ENCODE data around the gene SMCO2.

DNA sequence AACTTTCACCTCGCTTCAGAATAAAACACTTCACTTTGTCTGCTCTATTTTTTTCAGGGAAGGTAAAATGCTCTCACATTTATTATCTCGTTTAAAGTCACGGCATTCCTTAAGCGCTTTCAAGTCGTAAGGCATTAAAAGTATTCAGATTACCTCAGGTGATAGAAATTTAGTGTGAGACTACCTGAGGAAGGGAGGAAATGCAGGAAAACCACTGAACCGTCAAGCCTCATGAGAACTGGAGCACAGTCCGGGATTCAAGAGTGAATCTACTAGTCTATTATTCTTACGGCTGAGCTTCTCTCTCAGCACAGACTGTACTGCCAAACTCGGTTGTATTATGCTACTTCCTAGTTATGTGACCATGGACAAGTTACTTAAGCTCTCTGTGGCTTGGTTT is 69.1 kb downstream of the SMCO2 start:
- TF ChIP-seq ZFX (IDR thresholded peaks at IDR 0.05), result no peak
- TF ChIP-seq, protein P1, sequence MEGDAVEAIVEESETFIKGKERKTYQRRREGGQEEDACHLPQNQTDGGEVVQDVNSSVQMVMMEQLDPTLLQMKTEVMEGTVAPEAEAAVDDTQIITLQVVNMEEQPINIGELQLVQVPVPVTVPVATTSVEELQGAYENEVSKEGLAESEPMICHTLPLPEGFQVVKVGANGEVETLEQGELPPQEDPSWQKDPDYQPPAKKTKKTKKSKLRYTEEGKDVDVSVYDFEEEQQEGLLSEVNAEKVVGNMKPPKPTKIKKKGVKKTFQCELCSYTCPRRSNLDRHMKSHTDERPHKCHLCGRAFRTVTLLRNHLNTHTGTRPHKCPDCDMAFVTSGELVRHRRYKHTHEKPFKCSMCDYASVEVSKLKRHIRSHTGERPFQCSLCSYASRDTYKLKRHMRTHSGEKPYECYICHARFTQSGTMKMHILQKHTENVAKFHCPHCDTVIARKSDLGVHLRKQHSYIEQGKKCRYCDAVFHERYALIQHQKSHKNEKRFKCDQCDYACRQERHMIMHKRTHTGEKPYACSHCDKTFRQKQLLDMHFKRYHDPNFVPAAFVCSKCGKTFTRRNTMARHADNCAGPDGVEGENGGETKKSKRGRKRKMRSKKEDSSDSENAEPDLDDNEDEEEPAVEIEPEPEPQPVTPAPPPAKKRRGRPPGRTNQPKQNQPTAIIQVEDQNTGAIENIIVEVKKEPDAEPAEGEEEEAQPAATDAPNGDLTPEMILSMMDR (conservative IDR thresholded peaks at IDR 0.05), result no peak

All from C4-2B (cell line).